Neuron (in vitro differentiated cells): ENCODE data around the gene RAB4A.

ENCODE experiments used
- H2AFZ ChIP-seq: one replicate; pipeline ENCODE4 v1.6.1; 2013; ENCODE audit warnings: low read depth, mild to moderate bottlenecking, inconsistent platforms, low read length, moderate library complexity
- H3K27me3 ChIP-seq: one replicate; pipeline ENCODE4 v1.6.1; 2013; ENCODE audit warnings: low read length; ENCODE audit not compliant: insufficient read depth
- H3K36me3 ChIP-seq: one replicate; pipeline ENCODE4 v1.6.1; 2013; ENCODE audit warnings: low read length; ENCODE audit not compliant: insufficient read depth
- H3K4me1 ChIP-seq: one replicate; pipeline ENCODE4 v1.6.1; 2013; ENCODE audit warnings: low read length; ENCODE audit not compliant: insufficient read depth
- H3K4me3 ChIP-seq: 2 replicates; pipeline ENCODE4 v1.5.1; 2013; ENCODE audit warnings: mild to moderate bottlenecking, low read length, moderate library complexity
- H3K9me3 ChIP-seq: one replicate; pipeline ENCODE4 v1.6.1; 2013; ENCODE audit warnings: low read length

Gene RAB4A

DNA sequence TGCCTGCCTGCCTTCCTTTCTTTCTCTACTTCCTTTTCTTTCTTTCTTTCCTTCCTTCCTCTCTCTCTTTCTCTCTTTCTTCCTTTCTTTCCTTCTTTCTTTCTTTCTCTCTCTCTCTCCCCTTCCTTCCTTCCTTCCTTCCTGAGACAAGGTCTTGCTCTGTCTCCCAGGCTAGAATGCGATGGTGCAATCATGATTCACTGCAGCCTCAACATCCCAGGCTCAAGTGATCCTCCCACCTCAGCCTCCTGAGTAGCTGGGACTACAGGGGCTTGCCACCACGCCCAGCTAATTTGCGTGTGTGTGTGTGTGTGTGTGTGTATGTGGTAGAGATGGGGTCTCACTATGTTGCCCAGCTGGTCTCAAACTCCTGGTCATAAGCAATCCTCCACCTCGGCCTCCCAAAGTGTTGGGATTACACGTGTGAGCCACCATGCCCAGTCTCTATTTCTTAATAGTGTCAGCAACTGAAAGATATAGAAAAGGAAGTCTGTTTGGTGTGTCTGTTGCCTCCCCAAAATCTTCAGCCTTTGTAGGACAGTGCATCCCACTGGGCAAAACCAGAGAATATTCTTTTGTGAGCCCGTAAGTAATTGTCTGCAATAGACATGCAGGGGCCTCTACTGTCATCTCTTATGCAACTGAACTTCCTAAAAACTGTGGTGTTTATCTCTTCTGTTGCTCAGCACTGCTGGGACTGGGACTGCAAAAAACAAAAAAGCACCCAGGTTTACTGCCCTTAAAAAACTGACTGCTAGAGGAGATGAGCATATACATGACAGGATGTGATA, 20.9 kb upstream of the RAB4A start:
- Histone ChIP-seq H3K4me3 (no peak overlapping the region), H3K27me3 (no peaks in the 10 kb centered on the region), H3K4me1 (peaks cover 15% of the 10 kb centered on the region), H3K9me3 (no peaks in the 10 kb centered on the region), H3K36me3 (no peaks in the 10 kb centered on the region), H2AFZ (no peak overlapping the region)

DNA sequence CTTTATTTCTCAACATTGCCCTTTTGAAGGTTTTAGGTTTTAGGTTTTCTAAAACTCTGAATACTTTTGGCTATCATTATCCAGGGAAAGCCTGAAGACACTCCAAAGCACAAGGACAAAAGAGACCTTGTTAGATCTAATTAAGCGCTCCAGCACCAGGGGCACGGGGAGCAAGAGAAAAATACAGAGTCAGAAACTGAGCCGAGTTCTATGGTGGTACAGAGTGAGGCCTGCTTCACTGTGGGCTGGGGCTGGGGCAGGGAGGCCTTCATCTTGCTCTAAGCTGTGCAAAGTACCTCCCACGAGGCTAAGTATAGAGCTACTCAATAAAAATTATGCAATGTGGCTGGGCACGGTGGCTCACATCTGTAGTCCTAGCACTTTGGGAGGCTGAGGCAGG, 19.7 kb upstream of the RAB4A start:
- H3K4me3 ChIP-seq: no peak overlapping the region
- no peaks in the 10 kb centered on the region for H3K27me3 ChIP-seq
- H3K9me3 ChIP-seq: no peaks in the 10 kb centered on the region
- H3K36me3 ChIP-seq: no peaks in the 10 kb centered on the region
- no peak overlapping the region for H2AFZ ChIP-seq
- peaks cover 15% of the 10 kb centered on the region for H3K4me1 ChIP-seq

DNA sequence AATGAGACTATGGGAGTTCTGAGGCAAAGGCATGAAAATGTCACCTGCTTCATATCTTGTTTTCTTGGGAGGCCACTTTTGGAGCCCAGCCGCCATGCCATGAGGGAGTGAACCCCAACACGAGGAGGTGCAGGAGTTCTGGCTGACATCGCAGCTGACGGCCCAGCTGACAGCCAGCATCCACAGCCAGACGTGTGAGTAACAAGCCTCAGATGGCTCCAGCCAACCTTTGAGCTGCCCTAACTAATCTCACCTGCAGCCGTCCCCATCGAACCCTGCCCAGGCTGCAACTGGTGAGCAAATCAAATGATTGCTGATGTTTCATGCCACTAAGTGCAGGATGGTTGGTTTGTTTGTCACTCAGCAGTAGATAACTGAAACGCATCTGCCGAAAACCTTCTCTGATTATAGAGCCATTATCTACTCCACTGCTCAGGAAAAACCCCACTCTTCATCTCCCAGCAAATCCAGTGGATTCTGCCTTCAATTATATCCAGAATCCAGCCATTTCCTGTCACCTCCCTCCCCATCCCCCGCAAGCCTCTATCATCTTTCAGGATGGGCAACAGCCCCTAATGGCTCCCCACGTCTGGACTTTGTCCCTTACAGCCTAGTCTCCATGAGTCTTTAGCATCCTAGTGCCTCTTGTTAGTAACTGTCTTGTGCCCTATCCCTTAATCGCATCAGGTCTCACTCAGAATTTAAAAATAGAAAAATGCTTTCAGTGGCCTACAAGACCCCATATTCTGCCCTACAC, 18.5 kb upstream of the RAB4A start:
- Histone ChIP-seq H3K9me3 (no peaks in the 10 kb centered on the region), H2AFZ (no peak overlapping the region), H3K36me3 (no peaks in the 10 kb centered on the region), H3K4me3 (no peak overlapping the region), H3K27me3 (no peaks in the 10 kb centered on the region), H3K4me1 (peaks cover 15% of the 10 kb centered on the region)

DNA sequence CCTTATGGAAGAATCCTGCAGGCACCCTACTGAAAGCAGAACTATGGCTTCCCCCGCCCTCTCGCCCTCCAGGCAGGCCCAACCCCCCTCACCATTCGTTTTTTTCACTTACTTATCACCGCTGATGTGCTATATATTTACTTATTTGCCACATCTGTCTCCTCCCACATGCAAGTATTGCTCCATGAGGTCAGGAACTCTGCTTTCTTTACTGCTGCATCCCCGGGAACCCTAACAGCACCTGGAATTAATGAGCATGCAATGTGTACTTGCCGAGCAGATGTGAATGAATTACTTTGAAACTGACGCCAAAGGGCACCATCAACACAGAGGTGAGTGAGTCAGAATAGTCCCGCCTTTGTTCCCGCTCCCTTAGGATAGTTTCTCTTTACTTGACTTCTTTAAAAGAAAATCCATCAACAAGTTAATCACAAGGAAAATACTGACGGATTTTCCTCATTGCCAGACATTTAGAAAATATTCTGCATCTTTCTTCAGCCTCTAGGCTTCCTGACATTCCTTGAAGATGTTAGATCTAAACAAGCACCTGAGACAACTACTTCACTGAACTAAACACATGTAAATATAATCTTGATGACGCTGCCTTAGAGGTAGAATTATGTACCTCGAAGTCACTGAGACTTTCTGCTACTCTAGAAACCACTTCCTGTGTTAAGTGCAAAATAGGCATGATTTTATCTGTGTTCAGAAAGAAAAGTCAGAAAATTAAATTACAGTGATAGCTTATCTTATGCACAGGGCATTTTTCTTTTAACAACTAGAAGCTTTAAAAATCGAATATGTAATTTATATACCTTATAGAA, 17.5 kb upstream of the RAB4A start:
- Histone ChIP-seq H3K9me3 (no peaks in the 10 kb centered on the region), H2AFZ (no peak overlapping the region), H3K4me3 (no peak overlapping the region), H3K27me3 (no peaks in the 10 kb centered on the region), H3K4me1 (peaks cover 15% of the 10 kb centered on the region), H3K36me3 (no peaks in the 10 kb centered on the region)

DNA sequence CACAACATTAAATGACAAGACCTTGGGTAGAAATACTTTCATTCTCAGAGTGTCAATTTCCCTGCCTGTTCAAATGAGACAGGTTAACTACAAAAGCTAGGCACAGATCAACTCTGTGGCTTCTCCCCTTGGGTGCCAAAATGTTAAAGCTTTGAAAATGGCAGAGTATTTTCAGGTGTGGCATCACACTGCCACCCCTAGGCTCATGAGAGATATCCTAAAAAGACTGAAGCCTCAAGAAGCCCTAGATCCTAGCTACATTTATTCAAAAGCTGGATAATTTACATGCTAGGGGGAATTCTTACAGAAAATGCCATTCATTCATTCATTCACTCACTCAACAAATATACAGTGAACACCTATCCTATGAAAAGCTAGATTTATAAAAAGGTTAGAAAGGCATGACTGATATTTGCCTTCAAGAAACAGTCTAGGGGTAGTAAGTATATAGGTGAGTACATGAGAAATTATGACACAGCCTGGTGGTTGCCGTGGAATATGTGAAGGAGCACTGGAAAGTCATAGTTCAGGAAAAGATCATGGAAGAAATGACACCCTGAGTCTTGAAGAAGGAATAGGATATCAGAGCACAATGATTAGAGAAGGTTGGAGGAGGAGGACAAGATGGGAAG, 15.9 kb upstream of the RAB4A start:
- Histone ChIP-seq H3K9me3 (no peaks in the 10 kb centered on the region), H2AFZ (no peak overlapping the region), H3K4me3 (no peak overlapping the region), H3K4me1 (peaks cover 15% of the 10 kb centered on the region), H3K27me3 (no peaks in the 10 kb centered on the region), H3K36me3 (no peaks in the 10 kb centered on the region)

DNA sequence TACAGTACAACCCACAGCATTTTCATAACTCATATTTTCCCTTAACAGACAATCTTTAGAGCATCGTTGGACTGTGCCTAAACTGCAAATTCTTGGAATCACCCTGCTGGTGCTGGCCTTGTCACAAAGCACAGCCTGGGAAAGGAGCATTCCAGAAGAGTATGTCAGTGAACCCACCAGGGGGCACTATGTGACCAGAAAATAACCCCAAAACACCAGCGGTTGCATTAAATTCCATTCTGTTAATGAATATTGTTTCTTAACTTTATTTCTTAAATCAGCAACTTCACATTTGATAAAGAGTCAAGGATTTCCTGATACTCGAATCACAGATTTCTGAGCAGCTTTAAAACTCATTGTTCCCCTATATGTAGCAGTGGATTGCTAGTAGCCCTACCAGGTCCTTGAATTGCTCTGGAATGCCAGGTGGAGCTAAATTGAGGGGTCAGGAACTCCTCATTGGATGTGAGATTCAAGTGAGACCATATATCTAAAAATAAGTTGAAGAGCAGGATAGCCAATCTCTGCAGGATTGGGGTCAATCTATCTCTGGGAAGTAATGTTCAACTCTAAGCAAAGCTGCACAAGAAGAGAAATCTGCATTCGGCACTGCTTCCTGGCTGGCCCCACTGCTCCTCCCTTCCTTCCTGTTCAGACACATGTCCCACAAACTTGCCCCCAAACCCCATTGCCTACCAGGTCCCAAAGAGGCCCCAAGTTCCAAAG, 12.7 kb upstream of the RAB4A start:
- Histone ChIP-seq H3K4me3 (no peak overlapping the region), H2AFZ (no peak overlapping the region), H3K4me1 (peaks cover 4% of the 10 kb centered on the region), H3K27me3 (no peaks in the 10 kb centered on the region), H3K36me3 (no peaks in the 10 kb centered on the region), H3K9me3 (no peaks in the 10 kb centered on the region)

DNA sequence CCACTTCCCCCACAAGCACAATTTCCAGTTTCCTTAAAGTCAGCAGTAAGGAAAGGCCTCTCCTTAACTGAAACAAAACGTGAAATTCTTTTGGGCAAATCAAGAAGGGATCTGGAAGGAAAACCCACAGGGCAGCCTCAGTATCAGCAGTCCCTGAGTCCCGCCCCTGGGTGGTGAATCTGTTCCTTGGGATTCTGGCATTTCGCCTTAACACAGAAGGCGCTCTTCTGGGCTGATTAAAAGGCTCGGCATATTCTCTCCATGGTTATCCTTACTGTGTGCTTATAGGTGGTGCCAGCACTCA, 12.2 kb upstream of the RAB4A start:
- no peaks in the 10 kb centered on the region for H3K36me3 ChIP-seq
- no peaks in the 10 kb centered on the region for H3K27me3 ChIP-seq
- H3K9me3 ChIP-seq: no peaks in the 10 kb centered on the region
- no peak overlapping the region for H3K4me3 ChIP-seq
- H2AFZ ChIP-seq: no peak overlapping the region
- H3K4me1 ChIP-seq: no peaks in the 10 kb centered on the region

DNA sequence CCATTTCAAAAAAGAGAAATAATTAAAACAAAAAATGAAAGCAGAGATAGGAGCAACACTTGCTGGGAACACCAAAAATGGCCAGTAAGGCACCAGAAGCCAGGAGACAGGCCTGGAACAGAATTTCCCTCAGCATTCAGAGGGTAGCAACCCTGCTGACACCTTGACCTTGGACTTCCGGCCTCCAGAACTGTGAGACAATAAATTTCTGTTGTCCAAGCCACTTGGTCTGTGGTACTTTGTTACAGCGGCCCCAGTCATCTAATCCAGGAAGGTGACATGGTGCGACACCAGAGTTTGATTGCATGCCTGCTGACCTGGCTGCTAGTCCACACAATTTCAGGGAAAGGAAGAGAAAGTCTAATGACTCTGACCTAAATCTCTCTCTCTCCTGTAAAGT, 10.6 kb upstream of the RAB4A start:
- Histone ChIP-seq H2AFZ (no peak overlapping the region), H3K4me1 (no peaks in the 10 kb centered on the region), H3K36me3 (no peaks in the 10 kb centered on the region), H3K9me3 (no peaks in the 10 kb centered on the region), H3K4me3 (no peak overlapping the region), H3K27me3 (no peaks in the 10 kb centered on the region)

DNA sequence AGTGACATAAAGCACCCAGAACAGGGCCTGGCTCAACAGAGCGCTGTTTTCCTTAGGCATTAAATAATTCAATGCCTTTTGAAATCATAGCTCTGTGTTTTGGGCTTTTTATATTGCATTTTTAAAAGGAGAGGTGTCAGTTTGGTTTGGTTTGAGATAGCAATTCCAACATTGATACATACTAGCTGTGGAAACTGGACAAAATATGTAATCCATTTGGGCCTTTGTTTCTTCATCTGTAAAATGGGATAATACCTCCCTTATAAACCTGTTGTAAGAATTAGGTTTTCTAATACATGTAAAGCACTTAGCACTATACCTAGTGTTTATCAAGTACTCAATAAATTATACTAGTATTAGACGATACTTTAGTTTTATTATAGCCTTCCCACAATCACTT, 8.7 kb upstream of the RAB4A start:
- H3K27me3 ChIP-seq: no peaks in the 10 kb centered on the region
- no peaks in the 10 kb centered on the region for H3K36me3 ChIP-seq
- peaks cover 3% of the 10 kb centered on the region for H3K9me3 ChIP-seq
- H2AFZ ChIP-seq: no peak overlapping the region
- no peaks in the 10 kb centered on the region for H3K4me1 ChIP-seq
- H3K4me3 ChIP-seq: no peak overlapping the region

DNA sequence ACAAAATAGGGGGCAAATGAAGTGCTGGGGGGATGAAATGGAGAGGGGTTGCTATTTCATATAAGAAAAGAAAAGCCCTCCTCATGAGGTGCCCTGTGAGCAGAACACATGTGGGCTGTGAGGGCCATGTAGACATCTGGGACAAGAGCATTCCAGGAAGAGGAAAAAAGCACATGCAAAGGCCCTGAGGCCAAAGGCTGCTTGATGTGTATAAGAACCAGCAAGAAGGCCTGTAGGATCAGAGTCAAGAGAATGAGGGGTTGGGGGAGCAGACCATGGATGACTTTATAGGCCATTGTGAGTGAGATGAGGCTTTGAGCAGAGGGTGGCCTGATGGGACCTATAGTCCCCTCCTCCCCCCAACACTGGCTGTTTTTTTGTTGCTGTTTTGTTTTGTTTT, 7.7 kb upstream of the RAB4A start:
- no peaks in the 10 kb centered on the region for H3K4me1 ChIP-seq
- H3K36me3 ChIP-seq: no peaks in the 10 kb centered on the region
- no peaks in the 10 kb centered on the region for H3K27me3 ChIP-seq
- no peak overlapping the region for H3K4me3 ChIP-seq
- no peak overlapping the region for H2AFZ ChIP-seq
- H3K9me3 ChIP-seq: peaks cover 4% of the 10 kb centered on the region

DNA sequence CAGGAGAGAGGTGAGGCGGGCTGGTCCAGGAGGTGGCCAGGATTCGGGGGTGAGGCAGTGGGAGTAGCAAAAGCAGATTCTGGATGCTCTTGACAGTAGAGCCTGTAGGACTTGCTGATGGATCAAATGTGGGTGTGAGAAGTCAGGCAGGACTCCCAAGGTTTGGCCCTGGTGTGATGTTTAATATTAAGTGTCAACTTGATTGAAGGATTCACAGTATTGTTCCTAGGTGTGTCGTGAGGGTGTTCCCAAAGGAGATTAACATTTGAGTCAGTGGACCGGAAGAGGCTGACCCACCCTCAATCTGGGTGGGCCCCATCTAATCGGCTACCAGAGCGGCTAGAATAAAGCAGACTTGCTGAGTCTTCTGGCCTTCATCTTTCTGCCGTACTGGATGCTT, 6.8 kb upstream of the RAB4A start:
- H3K4me1 ChIP-seq: no peaks in the 10 kb centered on the region
- H3K27me3 ChIP-seq: no peaks in the 10 kb centered on the region
- no peaks in the 10 kb centered on the region for H3K36me3 ChIP-seq
- H2AFZ ChIP-seq: no peak overlapping the region
- peaks cover 7% of the 10 kb centered on the region for H3K9me3 ChIP-seq
- H3K4me3 ChIP-seq: no peak overlapping the region

DNA sequence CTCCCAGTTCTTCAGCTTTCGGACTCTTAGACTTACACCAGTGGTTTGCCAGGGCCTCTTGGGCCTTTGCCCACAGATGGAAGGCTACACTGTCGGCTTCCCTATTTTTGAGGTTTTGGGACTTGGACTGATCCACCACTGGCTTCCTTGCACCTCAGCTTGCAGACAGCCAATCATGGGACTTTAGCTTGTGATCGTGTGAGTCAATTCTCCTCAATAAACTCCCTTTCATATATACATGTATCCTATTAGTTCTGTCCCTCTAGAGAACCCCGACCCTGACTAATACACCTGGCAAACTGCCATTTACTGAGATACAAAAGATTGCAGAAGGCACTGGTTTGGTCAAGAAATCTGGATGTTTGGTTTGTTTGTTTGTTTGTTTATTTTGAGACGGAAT, 6.4 kb upstream of the RAB4A start:
- H3K9me3 ChIP-seq: peaks cover 7% of the 10 kb centered on the region
- H2AFZ ChIP-seq: no peak overlapping the region
- no peaks in the 10 kb centered on the region for H3K27me3 ChIP-seq
- no peaks in the 10 kb centered on the region for H3K36me3 ChIP-seq
- no peak overlapping the region for H3K4me3 ChIP-seq
- H3K4me1 ChIP-seq: no peaks in the 10 kb centered on the region
